AG20443 (cell line): ENCODE results near the gene PLCB1.
"Not testable (repeated sequence)": the region's sequence is repeated elsewhere in the genome, so short reads cannot be mapped to it uniquely, and the experiment has no call there.

Experiments
- DNase-seq: peaks from one replicate; pipeline ENCODE4 v3.0.0; 2012; ENCODE audit warnings: low spot score, mixed read lengths

PLCB1 gene

DNA sequence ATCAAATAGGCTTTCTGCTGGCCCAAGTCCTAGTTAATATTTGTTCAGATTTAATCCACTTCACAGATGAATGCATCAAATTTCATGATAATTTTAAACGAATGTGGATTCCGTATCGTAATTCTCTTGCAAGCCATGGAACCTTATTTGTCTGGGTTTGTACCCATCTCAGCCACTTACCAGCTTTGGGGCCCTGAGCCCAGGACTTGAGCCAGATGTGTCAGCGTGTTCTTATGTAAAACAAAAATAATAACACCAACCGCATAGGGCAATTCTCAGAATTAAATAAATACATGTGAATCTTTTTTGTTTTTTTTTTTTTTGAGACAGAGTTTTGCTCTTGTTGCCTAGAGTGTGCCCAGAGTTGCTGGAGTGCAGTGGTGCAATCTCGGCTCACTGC lies 654.3 kb downstream of the PLCB1 start:
- DNase-seq: no peak

- no peak for DNase-seq
These were observed 655.0 kb downstream of the PLCB1 start for GRCh38 chr20:8787090-8787489.

- no peak for DNase-seq
These were observed 656.2 kb downstream of the PLCB1 start for GRCh38 chr20:8788275-8788674.

- DNase-seq: no peak
These were observed 656.8 kb downstream of the PLCB1 start for GRCh38 chr20:8788831-8789230.

- peak; percentile 45 for DNase-seq
These were observed 658.5 kb downstream of the PLCB1 start for GRCh38 chr20:8790442-8791074.

DNA sequence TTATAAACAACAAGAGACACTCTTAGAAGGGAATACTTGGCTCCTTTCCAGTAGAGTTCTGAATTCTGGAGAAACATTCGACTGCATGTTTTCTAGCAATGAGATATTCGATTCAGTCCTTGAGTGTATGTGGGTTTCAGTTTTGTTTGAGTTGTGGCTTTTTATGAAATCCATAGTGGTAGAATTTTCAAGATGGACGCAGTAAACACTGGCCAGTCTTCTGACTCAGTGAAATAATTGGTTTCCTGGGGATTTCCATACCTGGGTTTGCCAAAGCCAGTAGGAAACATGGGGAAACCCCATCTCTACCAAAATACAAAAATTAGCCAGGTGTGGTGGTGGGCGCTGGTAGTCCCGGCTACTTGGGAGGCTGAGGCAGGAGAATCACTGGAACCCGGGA lies 663.3 kb downstream of the PLCB1 start:
- DNase-seq: no peak

- DNase-seq: peak; percentile 39
These were observed 664.1 kb downstream of the PLCB1 start for GRCh38 chr20:8796088-8796660.

DNA sequence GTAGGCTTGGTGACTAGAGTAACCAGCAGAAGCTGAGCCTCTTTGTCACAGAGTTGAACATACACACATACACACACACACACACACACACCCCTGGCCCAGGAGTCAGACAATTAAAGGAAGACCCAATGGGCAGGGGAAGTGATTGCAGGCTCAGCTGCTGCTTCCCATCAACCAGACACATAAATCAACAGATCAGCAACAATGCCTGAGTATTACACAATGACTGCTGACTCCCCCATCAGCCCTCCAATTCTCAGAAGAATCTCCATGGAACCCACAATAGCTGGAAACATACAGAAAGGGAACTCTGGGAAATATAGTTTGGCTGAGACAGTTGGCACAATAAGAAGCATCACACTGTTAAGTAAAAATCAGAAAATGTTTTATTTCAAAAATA lies 666.4 kb downstream of the PLCB1 start:
- DNase-seq: peak; percentile 34

DNA sequence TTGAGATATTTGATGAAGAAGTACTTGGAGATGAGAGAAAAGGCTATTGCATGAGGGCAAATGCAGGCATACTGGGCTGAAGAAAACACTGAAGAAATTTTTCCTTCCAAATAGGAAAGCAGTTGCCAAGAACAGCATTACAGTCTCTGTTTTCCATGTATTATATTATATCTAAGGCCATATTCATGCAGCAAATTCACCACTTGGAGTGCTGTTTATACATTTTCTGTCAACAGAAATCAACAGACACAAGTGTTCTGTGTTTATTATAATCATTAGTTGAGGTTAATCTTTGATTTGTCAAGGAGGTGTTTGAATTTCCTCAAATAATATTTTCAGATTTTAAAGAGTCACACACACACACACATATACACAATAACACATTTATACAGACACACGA lies 668.0 kb downstream of the PLCB1 start:
- no peak for DNase-seq

DNA sequence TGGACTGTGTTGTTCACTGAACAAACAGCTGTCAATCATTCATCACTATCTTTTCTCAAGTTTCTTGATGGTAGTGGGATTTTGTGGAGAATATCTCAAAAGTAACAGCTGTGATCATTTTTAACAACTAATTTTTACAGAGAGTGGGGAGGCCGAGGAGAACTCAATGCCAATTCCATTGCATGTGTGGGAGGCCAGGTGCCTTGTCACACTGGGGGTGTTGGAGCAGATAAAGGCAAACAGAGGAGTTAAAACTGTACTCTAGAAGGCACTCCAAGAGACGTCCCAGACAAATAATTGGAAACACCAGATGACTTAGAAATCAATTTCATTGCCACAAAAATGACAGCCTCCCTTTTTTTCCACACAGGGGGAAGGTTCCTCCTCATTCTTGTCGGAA lies 669.6 kb downstream of the PLCB1 start:
- DNase-seq: no peak

DNA sequence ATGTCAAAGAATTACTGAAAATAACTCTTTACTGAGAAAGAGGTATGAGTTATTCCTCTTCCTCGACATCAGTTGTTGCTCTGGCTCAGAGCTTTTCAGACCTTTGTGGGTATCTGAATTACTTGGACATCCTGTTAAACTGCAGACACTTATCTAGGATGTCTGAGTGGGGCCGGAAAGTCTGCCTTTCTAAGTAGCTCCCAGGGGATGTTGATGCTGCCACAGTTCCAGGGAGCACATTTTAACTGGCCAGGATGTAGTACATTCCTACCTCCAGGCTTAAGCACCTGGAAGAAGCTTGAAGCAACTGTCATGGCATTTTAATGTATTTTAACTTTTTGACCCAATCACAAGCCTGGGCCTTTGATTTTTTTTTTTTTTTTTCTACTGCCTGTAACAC lies 671.0 kb downstream of the PLCB1 start:
- DNase-seq: no peak

DNA sequence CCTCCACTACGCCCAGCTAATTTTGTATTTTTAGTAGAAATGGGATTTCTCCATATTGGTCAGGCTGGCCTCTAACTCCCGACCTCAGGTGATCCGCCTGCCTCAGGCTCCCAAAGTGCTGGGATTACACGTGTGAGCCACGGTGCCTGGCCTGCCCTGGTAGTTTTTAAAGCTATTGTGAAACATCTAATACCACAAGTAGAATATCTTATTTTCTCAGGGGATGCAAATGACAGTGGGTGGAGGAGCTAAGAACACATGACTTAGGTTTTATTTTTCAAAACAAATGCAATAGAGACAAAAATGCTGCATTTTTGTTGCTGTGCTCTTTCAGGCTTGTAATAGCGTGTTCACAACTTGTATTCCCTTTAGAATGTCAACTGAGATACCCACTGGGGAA lies 671.9 kb downstream of the PLCB1 start:
- DNase-seq: no peak

- DNase-seq: no peak
These were observed 673.8 kb downstream of the PLCB1 start for GRCh38 chr20:8805737-8806442.

GRCh38 chr20:8807480-8808201 lies 675.6 kb downstream of the PLCB1 start:
- no peak for DNase-seq

- no peak for DNase-seq
These were observed 676.1 kb downstream of the PLCB1 start for GRCh38 chr20:8808202-8808535.

GRCh38 chr20:8809107-8809953 lies 677.3 kb downstream of the PLCB1 start:
- DNase-seq: no peak

DNA sequence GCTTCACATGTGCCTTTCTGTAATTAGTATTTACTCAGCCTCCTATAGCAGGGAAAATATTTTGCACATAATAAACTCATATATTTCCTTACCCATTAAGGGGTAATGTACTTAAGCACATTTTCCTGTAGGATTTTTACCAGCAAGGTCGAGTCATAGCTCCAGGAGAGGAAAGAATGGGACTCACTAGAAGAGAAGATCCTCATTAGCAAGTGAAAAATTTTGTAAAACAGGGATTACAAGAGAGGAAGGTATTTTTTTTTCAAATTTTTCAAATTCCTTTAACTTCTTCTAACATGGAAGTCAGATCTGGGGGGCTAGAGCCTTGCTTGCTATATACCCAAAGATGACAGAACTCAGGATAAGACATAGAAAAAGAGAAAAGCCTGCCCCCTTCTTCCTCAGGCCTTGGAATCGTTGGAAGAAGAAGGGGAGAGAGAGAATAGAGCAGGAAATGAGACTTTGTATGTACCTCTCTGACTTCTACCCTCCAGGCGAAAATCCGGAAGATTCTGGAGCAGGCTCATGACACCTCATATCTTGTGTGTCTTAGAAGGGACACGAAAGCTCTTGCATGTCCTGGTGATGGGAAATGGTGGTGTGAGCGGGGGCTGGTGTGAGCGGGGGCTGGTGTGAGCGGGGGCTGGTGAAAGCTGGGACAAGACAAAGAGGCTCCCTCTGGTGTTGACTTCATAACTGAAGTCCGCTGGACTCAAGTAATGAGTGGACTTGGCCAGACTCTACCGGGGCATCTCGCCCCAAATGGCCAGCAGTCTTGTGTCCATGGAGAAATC lies 679.9 kb downstream of the PLCB1 start:
- DNase-seq: no peak

DNA sequence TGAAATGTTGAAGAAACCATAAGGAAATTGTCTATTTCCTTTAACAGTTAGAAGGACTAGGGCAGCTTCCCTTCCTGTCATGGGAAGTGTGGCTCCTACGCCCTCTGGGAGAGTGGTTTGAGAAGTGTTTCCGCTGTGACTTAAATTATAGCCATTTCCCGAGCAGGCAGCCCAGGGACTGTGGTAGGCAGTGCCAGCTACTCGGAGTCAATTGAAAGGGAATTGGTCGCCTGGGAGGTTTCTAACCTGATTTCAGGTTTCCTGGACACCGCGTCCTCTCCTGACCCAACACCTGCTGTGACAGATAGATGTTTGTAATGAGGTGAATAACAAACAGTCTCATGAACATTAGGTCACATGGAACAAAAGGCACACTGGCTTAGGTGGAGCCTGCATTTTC lies 680.8 kb downstream of the PLCB1 start:
- no peak for DNase-seq

DNA sequence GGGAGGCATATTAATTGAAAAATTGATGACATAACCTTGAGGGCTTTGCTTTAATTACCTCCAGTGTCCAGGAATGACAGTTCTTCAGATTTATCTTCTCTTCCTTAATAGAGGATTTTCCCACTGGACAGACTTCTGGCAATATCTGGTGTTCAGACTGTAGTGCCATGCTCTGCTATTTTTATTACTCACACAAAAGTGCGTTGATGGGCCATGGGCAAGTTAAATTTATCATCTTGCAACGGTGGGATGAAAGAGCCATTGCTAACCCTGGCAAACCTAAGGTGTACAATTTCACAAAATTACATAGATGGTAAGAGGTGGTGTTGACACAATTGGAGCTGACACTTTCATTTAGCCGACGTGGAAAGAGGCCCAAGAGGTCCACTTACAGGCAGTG lies 683.1 kb downstream of the PLCB1 start:
- DNase-seq: no peak

DNA sequence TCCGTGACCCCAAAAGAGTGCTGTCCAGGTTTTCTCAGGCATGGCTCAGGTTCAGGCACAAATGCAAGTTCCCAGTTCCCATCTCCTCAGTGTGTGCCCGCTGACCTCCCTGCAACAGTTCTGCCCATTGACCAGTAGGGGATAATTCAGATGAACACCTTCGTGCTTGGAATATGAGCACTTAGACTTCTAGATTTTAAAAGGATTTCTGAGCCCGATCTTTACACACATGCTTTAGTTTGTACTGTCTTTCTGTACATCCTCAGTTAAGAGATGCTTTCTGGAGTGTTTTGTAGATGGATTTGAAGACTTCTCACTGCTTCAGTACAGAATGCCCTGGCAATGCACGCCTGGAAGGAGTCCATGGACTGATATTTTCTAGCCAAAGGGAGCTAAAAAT lies 697.2 kb downstream of the PLCB1 start:
- DNase-seq: no peak

GRCh38 chr20:8834294-8834693 lies 702.2 kb downstream of the PLCB1 start:
- DNase-seq: not testable (repeated sequence)
